Measurements from ENCODE around the gene DCDC1.

DCDC1 gene

GRCh38 chr11:30852091-30852490, 517.4 kb downstream of the DCDC1 start:
- no peak for DNase-seq (ENCODE audit: low read depth, low spot score)

DNA sequence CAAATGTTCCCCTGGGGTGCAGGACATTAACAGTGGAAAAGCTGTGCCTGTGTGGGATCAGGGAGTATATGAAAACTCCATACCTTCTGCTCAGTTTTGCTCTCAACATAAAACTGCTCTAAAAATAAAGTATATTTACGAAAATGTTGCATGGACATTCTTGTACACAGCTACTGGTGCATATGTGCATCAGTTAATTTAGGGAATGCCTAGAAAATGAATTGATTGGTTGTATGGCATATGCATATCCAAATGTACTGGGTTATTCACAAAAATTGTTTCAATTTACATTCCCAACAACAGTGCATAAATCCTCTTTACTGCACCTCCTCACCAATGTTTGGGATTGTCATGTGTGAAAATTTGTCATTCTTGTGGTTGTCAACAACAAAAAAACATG, 532.3 kb downstream of the DCDC1 start:
- no peak for DNase-seq (ENCODE audit: low read depth, low spot score)

DNA sequence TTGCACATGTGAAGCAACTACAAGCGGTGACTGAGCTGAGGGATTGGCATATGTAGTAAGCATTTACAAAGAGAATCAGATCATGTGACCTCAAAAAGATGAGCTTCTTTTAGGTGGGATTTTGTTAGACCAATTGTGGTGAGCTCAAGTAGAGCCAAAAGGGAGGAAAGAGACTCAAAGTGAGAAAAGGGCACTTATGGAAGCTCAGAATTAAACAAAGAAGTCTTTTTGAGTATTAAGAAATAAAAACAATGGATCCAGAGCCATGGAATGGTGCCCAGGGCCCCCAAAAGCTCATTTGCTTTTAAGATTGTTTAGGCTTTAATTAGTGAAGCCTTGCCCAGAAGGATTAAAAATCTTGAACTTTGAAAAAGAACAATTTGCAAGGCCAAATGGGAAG, 536.7 kb downstream of the DCDC1 start:
- no peak for DNase-seq (ENCODE audit: low read depth, low spot score)

DNA sequence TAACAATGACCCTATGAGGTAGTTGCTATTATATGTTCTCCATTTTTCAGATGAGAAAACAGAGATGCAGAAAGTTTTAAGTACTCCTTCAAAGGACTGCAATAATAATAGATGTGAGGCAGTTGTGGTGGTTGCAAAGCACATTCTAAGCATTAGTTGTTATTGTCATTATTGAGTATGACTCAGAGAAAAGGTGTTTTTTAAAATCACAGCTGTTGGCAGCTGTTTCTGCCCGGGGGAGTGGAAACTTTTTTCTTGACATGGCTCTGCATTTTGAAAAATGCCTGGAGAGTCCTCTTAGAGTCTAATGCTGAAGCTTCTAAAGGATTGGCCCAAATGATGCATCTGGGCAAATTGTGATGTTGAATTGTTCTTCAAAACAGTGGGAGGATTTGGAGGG, 538.9 kb downstream of the DCDC1 start:
- DNase-seq (ENCODE audit: low read depth, low spot score) = no peak

GRCh38 chr11:30826911-30827310, 542.6 kb downstream of the DCDC1 start:
- DNase-seq (ENCODE audit: low read depth, low spot score) = no peak

- DNase-seq (ENCODE audit: low read depth, low spot score) = no peak
Measured at GRCh38 chr11:30825723-30826122, 543.8 kb downstream of the DCDC1 start.

DNA sequence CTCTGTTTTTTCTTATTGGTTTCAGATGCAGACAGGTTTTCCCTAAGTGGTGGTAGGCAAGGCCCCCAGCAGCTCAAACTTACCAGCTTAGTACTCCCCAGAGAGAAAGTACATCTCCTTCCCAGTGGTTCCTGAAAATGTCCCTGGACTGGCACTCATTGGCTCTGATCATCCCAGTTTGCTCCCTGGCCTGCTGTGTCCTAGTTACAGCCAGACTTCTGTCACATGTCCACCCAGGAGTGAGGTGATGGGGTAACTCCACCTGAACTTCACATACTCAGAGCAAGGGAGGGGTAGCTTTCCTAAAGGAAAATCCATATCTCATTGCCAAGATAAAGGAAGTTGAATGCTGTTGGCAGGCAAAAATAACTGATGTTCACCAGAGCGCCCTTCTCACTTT, 546.4 kb downstream of the DCDC1 start:
- no peak for DNase-seq (ENCODE audit: low read depth, low spot score)

DNA sequence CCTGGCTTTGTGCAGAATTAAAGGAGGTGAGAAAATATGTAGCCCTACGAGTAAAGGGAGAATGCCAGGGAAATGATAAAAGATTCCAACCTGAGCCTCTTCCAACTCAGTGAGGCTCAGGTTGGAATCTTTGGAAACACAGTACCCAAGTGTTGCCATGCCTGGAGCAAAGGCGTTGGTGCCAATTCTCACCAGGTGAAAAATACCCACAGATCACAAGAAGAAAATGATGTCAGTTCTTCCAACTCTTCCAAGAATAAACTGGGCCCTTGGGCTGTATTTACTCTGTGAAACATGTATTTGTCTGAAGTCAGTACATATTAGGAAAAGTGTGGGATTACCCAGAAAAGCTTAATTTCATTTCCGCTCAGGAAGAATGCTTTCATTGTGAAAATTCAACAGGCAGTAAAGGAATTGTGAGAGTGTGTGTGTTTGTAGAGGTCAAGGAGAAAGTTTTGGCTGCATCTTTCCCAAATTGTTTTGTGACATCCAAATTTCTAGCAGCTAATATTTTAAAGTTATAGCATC, 548.0 kb downstream of the DCDC1 start:
- no peak for DNase-seq (ENCODE audit: low read depth, low spot score)

DNA sequence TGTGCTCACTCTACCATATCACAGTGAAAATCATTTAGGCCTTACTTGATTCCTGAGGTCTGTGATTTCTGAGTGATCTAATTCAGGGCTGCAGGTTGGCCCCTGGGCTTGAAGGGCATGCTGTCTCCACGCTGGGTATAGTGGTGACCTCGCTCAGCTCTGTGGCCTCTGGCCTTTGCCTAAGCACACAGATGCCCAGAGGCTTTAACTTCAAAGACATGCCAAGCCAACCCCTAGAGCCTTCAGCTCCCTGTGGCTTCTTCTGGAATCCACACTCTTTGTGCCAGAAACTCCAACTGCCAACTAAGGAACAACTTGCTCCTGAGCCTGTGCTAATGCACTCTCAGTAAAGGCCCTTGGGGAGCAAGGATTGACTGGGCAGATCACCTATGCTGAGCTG, 550.8 kb downstream of the DCDC1 start:
- DNase-seq (ENCODE audit: low read depth, low spot score) = no peak

GRCh38 chr11:30816959-30817880, 552.3 kb downstream of the DCDC1 start:
- DNase-seq (ENCODE audit: low read depth, low spot score) = no peak

GRCh38 chr11:30815619-30816018, 553.9 kb downstream of the DCDC1 start:
- DNase-seq (ENCODE audit: low read depth, low spot score) = no peak

GRCh38 chr11:30814737-30815136, 554.8 kb downstream of the DCDC1 start:
- DNase-seq (ENCODE audit: low read depth, low spot score) = no peak
